Type B pancreatic cell (in vitro differentiated cells): Measurements from ENCODE around the gene QSER1. TPM values are rescaled to one million over a fixed set of nuclear protein-coding genes. Genes with fewer than 3 reads are reported as not detected.
"Not testable (repeated sequence)": the region's sequence is repeated elsewhere in the genome, so short reads cannot be mapped to it uniquely, and the experiment has no call there.

ENCODE experiments used
- DNase-seq: peaks from one replicate; pipeline ENCODE4 v3.0.0; 2021; ENCODE audit warnings: mixed read lengths; ENCODE audit not compliant: unreplicated experiment; ENCODE audit errors: extremely low spot score
- H3K27ac Mint-ChIP-seq: 2 replicates; pipeline ENCODE4 v1.8.0; 2021; ENCODE audit warnings: mild to moderate bottlenecking, mixed read lengths
- H3K27me3 Mint-ChIP-seq: 2 replicates; pipeline ENCODE4 v1.8.0; 2021; ENCODE audit warnings: mixed read lengths
- H3K36me3 Mint-ChIP-seq: 2 replicates; pipeline ENCODE4 v1.8.0; 2021; ENCODE audit warnings: mixed read lengths
- H3K4me1 Mint-ChIP-seq: one replicate; pipeline ENCODE4 v1.8.0; 2021; ENCODE audit warnings: mixed read lengths; ENCODE audit not compliant: unreplicated experiment
- H3K4me3 Mint-ChIP-seq: 2 replicates; pipeline ENCODE4 v1.8.0; 2021; ENCODE audit warnings: mild to moderate bottlenecking, mixed read lengths
- H3K9me3 Mint-ChIP-seq: 2 replicates; pipeline ENCODE4 v1.8.0; 2021; ENCODE audit warnings: mixed read lengths
- total RNA-seq: library from RNA; stranded (reverse); gene quantifications from 2 replicates; pipeline ENCODE4 v1.2.1, GENCODE V29; 2021; ENCODE audit warnings: low replicate concordance
- TF ChIP-seq, protein P1 (sequence below): fragments of 200-600 bp; sonication (generic); conservative IDR thresholded peaks from 2 replicates; pipeline ENCODE4 v1.5.0; 2021; ENCODE audit warnings: antibody characterized with exemption, mild to moderate bottlenecking

QSER1 gene
- total RNA-seq, 1 donor from 2014 or later: 54.4 TPM

DNA sequence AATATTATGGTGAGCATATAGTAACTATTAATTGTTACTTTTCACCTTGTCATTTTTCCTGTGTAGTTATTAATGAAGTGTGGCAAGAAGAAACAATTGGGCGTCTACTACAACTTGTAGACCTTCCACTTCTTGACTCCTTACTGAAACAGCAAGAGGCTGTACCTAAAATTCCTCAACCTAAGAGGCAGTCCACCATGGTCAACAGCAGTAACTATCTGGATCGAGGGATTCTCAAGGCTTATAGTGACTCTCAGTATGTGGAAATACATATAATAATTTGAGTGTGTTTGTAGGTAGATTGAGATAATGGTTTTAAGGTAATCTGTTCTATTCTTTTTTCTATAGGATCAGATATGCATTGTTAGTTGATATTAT lies 135.9 kb downstream of the QSER1 start:
- TF ChIP-seq, protein P1, sequence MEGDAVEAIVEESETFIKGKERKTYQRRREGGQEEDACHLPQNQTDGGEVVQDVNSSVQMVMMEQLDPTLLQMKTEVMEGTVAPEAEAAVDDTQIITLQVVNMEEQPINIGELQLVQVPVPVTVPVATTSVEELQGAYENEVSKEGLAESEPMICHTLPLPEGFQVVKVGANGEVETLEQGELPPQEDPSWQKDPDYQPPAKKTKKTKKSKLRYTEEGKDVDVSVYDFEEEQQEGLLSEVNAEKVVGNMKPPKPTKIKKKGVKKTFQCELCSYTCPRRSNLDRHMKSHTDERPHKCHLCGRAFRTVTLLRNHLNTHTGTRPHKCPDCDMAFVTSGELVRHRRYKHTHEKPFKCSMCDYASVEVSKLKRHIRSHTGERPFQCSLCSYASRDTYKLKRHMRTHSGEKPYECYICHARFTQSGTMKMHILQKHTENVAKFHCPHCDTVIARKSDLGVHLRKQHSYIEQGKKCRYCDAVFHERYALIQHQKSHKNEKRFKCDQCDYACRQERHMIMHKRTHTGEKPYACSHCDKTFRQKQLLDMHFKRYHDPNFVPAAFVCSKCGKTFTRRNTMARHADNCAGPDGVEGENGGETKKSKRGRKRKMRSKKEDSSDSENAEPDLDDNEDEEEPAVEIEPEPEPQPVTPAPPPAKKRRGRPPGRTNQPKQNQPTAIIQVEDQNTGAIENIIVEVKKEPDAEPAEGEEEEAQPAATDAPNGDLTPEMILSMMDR: no peak
- Mint-ChIP-seq H3K27me3 (peaks cover 5% of the 10 kb centered on the region), H3K36me3 (no peaks in the 10 kb centered on the region), H3K4me3 (no peak overlapping the region), H3K9me3 (no peaks in the 10 kb centered on the region), H3K27ac (no peak overlapping the region), H3K4me1 (peaks cover 4% of the 10 kb centered on the region)
- no peak for DNase-seq

DNA sequence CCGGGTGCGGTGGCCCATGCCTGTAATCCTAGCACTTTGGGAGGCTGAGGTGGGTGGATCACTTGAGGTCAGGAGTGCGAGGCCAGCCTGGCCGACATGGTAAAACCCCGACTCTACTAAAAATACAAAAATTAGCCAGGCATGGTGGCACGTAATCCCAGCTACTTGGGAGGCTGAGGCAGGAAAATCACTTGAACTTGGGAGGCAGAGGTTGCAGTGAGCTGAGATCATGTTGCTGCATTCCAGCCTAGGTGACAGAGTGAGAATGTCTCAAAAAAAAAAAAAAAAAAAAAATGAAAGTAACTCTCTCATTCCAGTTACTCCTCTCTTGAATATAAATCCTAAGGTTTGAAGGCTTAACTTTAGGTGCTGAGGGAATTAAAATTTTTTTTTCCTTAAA lies 136.6 kb downstream of the QSER1 start:
- H3K27ac Mint-ChIP-seq, H3K27me3 Mint-ChIP-seq, H3K9me3 Mint-ChIP-seq, H3K4me1 Mint-ChIP-seq, DNase-seq, H3K4me3 Mint-ChIP-seq, H3K36me3 Mint-ChIP-seq: not testable (repeated sequence)

Other genes starting within 250 kb of the QSER1 start
- gene CCDC73, start 98.1 kb upstream of the QSER1 start, total RNA-seq: 0.07 TPM in 1 of 2 replicates, not detected in the other
- 6.0 and 18.8 TPM in 2 replicates for gene PRRG4, start 62.9 kb upstream of the QSER1 start, total RNA-seq
- gene DEPDC7, start 123.1 kb downstream of the QSER1 start, total RNA-seq: 3.7 and 6.6 TPM in 2 replicates
- gene TCP11L1, start 146.8 kb downstream of the QSER1 start, total RNA-seq: 15.5 and 17.0 TPM in 2 replicates